Embryonic facial prominence (tissue), 1 donor: ENCODE measurements around the gene GHR.
"Not testable (repeated sequence)": the region's sequence is repeated elsewhere in the genome, so short reads cannot be mapped to it uniquely, and the experiment has no call there.

ENCODE experiments used
- DNase-seq: peaks from one replicate; pipeline ENCODE4 v3.0.0-alpha.2; 2016; ENCODE audit errors: extremely low spot score

GHR gene

GRCh38 chr5:42715785-42716184 is 292.5 kb downstream of the GHR start:
- no peak for DNase-seq

- no peak for DNase-seq
Observed at GRCh38 chr5:42718591-42718990, 295.4 kb downstream of the GHR start.

GRCh38 chr5:42719034-42719433 is 295.8 kb downstream of the GHR start:
- DNase-seq: no peak

GRCh38 chr5:42720251-42720650 is 297.0 kb downstream of the GHR start:
- no peak for DNase-seq

GRCh38 chr5:42721484-42721883 is 298.2 kb downstream of the GHR start:
- DNase-seq: no peak

- not testable (repeated sequence) for DNase-seq
Observed at GRCh38 chr5:42734531-42735058, 311.4 kb downstream of the GHR start.

GRCh38 chr5:42740920-42741319 is 317.7 kb downstream of the GHR start:
- DNase-seq: no peak

- no peak for DNase-seq
Observed at GRCh38 chr5:42745426-42745825, 322.2 kb downstream of the GHR start.

- DNase-seq: no peak
Observed at GRCh38 chr5:42745856-42746255, 322.6 kb downstream of the GHR start.

- DNase-seq: no peak
Observed at GRCh38 chr5:42749020-42749419, 325.8 kb downstream of the GHR start.

- DNase-seq: no peak
Observed at GRCh38 chr5:42750507-42750906, 327.3 kb downstream of the GHR start.

- DNase-seq: no peak
Observed at GRCh38 chr5:42751044-42751443, 327.8 kb downstream of the GHR start.

GRCh38 chr5:42753099-42753498 is 329.9 kb downstream of the GHR start:
- DNase-seq: no peak

- DNase-seq: peak; percentile 31
Observed at GRCh38 chr5:42756606-42757601, 333.7 kb downstream of the GHR start, which contains the start of gene CCDC152. Gene CCDC152, plus strand, starts transcription at chr5:42756818. Its CDS starts 2,304 bp downstream, at chr5:42759122.

- DNase-seq: no peak
Observed at GRCh38 chr5:42759456-42759855, 336.2 kb downstream of the GHR start.

- DNase-seq: no peak
Observed at GRCh38 chr5:42760426-42760825, 337.2 kb downstream of the GHR start.

GRCh38 chr5:42761791-42762190 is 338.6 kb downstream of the GHR start:
- DNase-seq: no peak

GRCh38 chr5:42767491-42768105 is 344.4 kb downstream of the GHR start:
- peak; percentile 56 for DNase-seq

- DNase-seq: no peak
Observed at GRCh38 chr5:42768106-42768504, 344.9 kb downstream of the GHR start.

GRCh38 chr5:42770003-42770402 is 346.8 kb downstream of the GHR start:
- DNase-seq: no peak
